Stimulated activated CD4-positive, alpha-beta T cell treated with anti-CD3 and anti-CD28 coated beads, Interleukin-1b, Interleukin-23, amount 100 ng/mL, for 48 hours (primary cell): ENCODE data around the gene ZNF236.

ENCODE experiments used
- DNase-seq: peaks from one replicate; pipeline ENCODE4 v3.0.0-alpha.2; 2020

The ZNF236 gene

GRCh38 chr18:76821875-76822505, 367 bp upstream of the ZNF236 start:
- DNase-seq = peak; percentile 47

DNA sequence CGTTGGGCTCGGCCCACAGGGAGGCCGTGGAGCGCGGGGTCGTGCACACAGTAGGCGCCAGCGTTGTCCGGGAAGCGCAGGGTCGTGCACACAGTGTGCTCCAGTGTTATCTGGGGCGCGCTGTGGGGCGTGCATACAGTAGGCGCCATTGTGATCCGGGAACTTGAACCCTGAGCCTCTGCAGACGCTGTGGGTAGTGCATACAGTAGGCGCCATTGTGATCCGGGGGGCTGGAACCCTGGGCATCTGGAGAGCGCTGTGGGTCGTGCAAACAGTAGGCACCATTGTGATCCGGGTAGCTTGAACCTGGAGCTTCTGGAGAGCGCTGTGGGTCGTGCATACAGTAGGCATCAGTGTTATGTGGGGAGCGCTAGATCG, 793 bp downstream of the ZNF236 start:
- no peak for DNase-seq

- peak; percentile 4 for DNase-seq
These were observed 1.2 kb downstream of the ZNF236 start for GRCh38 chr18:76823587-76824011.

DNA sequence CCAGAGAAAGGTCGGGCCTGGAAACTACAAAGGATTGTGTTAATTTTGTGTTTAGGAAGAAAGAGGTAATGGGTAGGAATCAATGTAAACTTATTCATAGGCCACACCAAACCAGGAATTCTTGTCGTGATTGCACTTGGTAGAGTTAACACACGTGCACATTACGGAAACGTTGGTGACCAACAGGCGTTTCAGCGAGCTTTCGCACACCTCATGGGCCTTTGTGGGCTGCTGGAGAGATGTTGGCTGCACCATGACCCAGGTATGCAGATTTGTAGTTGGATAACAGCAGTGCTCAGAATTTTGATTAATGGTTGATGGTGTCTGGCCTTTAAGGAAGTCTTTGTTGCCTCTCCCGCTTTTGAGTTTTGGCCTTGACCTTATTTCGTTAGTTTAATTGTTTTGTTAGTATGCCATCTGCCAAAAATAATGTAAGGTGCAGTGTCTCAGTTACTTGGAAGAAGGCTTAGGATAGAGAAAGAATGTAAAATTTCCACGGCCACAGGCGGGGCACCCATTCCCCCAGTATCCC, 1.9 kb downstream of the ZNF236 start:
- DNase-seq = no peak

GRCh38 chr18:76824754-76825153, 2.4 kb downstream of the ZNF236 start:
- DNase-seq = no peak

- no peak for DNase-seq
These were observed 5.1 kb downstream of the ZNF236 start for GRCh38 chr18:76827205-76828200.

DNA sequence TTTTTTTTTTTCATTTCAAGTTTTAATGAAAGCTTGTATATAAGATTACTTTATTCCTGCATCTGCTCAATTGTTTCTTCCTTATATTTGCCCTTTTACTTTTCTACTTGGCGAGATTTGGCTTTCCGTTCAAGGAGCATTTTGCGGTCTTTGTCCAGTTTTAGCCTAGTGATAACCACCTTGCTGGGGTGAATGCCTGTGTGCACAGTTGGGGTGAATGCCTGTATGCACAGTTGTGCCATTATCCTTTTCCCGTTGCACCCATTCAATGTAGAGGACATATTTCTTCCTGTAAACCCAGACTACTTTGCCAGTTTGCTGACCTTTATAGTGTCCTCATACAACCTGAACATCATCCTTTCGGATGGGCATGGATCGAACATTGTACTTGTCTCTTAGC, 12.0 kb downstream of the ZNF236 start:
- DNase-seq = no peak

- DNase-seq = no peak
These were observed 13.0 kb downstream of the ZNF236 start for GRCh38 chr18:76835380-76835779.

DNA sequence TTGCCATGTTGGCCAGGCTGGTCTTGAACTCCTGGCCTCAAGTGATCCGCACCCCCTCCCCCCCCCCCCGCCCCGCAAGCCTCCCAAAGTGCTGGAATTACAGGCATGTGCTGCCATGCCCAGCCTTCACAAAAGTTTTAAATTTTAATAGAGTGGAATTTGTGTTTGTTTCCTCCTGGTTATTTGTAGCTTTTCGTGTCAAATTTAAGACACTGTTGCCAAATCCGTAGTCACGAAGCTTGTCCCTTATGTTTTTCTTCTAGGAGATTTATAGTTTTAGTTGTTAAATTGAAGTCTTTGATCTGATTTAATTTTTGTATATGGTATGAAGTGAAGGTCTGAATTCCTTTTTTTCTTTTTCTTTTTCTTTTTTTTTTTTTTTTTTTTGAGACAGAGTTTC, 14.7 kb downstream of the ZNF236 start:
- no peak for DNase-seq

DNA sequence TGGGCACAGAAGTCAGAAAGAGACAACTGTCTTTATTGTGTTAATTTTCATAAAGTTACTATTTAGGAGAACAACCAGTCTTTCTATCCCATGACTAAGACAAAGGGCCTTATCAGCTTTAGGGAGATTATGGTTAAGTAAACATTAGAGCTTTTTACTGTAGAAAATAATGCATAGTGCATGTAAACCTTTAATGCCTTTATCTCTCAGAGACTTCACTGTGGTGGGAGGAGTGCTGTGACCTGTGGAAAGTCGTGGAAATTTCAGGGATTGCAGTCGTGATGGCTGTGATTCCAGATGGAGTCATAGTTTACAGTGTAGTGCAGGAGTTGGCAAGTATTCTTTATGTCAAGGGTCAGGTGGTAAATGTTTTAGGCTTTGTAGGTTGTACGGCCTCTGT, 15.8 kb downstream of the ZNF236 start:
- no peak for DNase-seq

DNA sequence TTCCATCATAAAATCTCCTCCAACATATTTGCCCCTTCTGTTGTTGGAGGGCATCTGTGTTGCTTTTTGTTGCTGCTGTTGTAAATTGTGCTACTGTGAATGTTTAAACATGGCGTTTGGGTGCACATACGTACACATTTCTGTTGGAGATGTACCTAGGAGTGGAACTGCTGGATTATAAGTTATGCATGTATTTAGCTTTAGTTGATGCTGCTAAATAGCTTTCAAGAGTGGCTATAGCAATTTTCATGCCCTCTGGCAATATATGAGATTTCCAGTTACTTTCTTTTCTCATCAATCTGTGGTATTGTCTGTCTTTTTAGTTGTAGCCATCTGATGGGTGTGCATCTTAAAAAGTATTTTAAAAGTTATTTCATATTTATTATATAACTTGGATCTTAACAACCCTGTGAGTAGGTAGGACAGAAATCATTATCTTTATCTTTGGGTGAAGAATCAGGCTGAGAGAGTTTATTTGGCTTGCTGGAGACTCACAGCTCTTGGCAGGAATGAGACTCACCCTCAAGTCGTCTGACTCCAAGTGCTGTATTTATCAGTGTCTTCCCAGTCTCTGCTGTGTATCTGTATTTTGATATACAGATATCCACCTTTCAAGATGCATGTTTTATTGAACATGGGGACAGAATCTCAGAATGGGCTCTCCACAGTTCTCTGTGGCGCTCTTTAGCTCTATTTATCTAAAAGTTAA, 16.9 kb downstream of the ZNF236 start:
- no peak for DNase-seq

DNA sequence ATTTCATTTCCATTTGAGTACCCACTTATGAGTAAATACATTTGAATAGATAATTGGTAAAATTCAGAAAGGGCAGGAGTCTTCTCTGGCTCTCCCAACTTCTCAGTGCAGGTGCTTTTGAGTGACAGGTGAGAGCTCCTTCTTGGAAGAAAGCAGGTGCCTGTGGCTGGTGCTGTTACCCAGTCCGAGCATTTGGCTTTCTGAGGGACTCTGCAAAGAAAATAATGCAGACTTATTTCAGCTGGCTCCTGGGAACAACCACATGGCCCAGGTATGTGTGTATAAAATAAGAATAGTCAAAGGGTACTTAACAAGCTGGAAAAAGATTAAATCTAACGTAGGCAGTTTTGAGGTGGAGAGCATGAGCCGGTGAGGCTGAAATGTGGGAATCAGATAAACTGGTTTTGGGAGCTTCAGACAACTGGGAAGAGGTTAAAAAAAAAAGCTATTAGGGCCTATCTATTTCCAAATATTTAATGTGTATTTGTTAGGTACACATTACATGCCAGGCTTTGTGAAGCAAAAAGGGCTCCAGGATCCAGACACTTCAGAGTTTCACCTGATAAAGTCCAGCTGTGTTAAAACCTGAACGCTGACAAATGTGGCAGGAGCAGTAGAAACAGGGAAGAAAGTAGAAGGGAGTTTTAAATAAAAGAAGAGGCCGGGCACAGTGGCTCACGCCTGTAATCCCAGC, 20.6 kb downstream of the ZNF236 start:
- DNase-seq = no peak

DNA sequence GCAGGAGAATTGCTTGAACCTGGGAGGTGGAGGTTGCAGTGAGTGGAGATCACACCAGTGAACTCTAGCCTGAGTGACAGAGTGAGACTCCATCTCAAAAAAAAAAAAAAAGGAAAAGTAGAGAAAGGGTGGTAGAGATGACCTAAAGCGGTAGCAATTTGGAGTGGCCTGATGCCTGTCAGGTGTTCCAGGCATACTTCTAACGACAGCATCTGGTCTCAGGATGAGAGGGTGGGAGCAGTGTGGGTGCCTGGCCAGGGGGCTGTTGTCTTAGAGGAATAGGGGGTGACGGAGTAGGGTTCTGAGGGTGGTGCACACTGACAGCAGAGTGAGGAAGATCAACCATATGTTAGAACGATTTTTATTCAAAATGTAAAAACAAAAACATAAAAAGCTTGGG, 21.8 kb downstream of the ZNF236 start:
- DNase-seq = no peak

- no peak for DNase-seq
These were observed 22.6 kb downstream of the ZNF236 start for GRCh38 chr18:76844742-76845477.

- DNase-seq = no peak
These were observed 23.9 kb downstream of the ZNF236 start for GRCh38 chr18:76846217-76846616.

DNA sequence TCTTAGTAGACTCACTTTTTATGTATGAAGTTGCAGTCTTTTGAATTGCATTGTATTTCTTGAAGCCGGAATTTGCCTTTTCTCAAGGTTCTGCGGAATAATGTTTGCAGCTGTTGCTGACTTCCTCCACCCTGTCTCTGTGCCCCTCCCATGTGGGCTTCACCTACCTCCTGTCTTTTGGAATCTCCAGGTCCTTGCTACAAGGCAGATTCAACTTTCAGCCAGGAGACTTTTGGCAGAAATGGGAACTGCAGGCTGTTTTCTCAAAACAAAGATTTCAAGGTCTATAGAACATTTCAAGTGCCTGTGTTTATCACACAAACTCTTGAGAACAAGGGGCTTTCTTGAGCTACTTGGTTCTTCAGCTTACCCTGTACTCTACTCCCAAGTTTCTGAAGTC, 25.6 kb downstream of the ZNF236 start:
- DNase-seq = no peak

- no peak for DNase-seq
These were observed 27.8 kb downstream of the ZNF236 start for GRCh38 chr18:76850112-76850511.

DNA sequence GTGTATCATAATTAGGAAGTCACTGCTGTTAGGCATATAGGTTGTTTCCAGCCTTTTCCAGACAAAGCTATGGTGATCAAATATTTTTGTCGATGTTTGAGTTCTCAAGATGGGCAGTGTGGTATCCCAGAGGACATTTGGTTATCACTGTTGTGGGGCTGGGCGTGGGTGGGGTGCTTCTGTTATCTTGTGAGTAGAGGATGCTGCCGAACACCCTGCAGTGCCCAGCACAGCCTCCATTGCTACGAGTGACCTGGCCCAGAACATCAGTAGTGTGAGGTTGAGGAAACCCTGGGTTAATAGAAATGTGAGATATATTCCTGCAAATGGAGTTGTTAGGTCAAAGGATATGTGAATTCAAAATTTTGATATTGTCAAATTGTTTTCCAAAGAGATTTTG, 33.2 kb downstream of the ZNF236 start:
- DNase-seq = no peak

- no peak for DNase-seq
These were observed 35.1 kb downstream of the ZNF236 start for GRCh38 chr18:76857476-76857875.

GRCh38 chr18:76859474-76860339, 37.4 kb downstream of the ZNF236 start:
- peak; percentile 47 for DNase-seq

DNA sequence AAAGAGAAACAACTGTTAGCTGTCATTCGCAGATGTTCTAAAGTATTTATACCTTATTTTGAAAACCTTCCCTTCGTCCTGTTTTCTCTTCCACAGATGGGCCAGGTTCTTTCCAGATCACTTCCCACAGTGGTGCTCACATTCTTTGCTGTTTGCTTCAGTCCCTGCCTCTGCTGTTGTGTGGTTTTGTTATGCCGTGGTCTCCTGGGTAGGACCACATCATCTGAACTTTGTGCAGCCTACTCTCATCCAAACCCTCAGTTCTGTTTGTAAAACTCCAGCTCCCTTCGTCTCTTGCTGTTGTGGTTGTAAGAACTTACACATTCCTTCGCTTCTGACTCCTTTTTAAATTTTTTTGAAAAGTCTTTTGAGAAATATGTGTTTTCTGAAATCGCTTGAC, 38.1 kb downstream of the ZNF236 start:
- no peak for DNase-seq
